CD4-positive, alpha-beta T cell treated with Interleukin-17A for 1 hour (primary cell): ENCODE results near the gene EPAS1.

Source experiments
- DNase-seq: peaks from one replicate; pipeline ENCODE4 v3.0.0-alpha.2; 2020

EPAS1 gene

DNA sequence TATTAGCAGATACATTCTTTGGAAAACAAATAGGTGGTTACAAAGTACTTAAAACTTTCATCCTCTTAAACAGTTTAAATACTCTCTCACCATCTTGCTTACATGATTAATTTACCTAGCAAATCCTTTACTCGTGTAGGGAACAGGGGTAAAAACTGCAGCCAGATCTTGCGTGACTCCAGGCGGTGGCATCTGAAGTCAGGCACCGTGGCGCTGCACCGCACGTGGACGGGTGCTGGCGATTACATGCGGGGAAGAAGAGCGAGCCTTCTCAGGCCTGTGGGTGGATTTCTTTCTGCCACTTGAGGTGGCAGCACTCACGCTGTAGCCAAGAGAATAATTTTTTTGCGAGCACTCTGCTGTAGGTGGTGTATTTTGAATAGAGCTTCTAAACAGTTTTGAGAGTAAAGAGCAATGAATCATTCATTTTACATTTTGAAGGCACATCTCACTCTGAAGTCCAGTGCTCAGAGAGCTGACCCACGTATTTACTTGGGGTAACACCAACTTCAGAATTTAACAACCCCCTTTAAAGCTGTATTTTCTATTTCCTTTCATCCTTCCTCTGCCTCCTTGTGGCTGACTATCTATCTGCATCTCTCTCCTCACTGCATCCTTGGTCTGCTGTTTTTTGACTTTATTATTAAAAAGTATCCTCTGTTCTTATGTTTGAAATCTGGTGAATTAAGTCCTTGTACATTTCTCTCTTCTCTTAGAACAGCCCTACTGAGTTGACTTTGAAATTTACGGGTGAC is 68.9 kb downstream of the EPAS1 start:
- no peak for DNase-seq

DNA sequence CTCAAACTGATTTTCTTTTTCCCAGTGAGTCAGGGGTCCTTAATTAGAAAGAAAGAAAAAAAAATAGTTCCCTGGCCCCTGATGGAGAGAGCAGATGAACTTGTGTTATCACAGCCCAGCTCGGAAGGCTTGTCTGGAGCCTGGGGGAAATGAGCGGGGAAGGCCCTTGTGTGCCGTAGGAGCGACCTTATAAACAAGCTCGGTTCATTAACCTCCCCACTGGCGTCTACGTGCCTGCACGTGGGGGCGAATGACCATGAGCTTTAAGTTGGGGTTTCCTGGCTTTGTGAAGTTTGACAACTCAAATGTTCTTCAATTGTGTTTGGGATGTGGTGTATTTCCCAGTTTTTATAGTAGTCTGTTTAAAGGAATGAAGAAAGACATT is 69.5 kb downstream of the EPAS1 start:
- no peak for DNase-seq

DNA sequence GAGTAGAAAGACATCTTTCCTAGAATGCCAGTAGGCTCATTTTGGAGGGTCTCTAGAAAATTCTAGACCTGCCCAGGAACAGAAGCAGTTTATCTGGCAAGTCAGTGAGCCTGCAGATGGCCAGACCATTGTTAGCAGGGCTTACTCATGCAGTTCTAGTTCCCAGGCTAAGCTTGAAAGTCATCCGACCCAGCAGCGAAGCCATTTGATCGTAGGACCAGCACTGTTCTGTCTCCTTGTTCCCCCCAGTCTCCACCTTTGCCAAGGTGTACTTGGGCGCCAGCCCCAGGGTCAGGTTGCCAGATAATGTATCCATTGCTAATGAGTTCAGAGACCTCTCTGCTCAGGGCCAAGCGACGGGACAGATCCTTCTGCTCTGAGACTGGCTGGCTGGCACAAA is 70.1 kb downstream of the EPAS1 start:
- DNase-seq = no peak

DNA sequence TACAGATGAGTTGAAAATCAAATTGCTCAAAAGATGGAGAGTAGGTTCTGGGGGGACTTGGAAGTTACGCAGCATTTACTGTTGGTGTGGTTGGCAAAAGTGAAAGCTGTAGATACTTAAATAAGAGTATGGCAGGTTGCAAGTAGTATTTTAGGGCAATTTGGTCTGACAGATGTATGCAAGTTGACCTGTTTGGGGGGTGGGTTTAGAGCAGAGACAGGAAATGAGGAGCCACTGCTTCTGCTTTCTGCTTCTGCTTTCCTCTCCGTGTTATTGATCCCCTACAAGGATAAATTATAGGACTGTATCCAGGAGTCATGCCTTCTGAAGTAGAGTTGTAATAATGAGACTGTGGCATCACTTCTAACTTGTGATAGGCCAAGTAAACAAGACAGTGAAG is 71.2 kb downstream of the EPAS1 start:
- DNase-seq = no peak

DNA sequence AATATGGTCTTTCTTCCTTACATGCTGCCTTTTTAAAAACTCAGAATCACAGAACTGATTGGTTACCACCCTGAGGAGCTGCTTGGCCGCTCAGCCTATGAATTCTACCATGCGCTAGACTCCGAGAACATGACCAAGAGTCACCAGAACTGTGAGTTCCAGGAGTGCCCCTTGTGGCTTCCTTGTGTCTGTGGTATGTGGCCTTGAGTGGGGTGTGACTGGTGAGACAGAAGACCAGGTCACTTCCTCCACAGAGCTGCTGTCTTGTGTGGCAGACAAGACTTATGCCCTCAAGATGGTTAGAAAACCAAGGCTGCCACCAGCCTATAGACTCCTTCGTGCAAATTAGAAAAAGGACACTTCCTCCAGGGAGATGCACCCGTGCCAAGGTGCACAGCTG is 72.6 kb downstream of the EPAS1 start:
- DNase-seq = peak; percentile 33

DNA sequence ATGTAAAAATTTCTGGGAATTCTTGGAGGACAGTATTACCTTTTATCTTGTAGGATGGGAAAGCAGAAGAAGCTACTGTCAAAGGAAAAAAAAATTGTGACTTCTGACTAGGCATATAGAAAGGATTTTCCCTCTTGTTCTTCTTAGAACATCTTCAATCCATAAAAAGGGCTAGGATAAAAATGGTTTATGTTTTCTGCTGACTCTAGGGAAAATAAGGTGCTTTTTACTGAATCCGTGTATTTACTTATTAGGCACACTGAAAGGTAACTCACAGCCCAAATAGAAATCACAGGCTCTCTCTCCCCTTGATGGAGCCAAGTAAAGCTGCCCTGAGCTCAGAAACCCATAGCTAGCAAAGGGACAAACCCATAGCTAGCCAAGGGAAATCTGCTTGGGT is 74.6 kb downstream of the EPAS1 start:
- no peak for DNase-seq

DNA sequence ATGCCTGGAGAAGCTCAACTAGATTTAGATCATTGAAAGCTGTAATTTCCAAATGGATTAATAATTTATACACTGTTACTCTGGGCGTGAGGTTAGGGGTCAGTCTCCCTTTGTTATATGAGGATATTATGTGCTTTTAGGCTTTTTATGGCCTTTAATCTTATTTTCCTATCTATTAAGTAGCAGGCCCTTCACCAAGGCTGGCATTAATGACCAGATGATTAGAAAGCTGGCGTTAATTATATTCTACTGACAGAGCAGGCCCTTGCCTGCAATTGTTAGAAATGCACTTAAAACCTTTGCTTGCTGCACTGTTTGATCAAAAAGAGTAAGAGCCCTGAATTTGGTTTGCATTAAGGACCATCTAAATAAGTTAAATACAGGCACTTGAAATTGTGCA is 75.3 kb downstream of the EPAS1 start:
- no peak for DNase-seq

DNA sequence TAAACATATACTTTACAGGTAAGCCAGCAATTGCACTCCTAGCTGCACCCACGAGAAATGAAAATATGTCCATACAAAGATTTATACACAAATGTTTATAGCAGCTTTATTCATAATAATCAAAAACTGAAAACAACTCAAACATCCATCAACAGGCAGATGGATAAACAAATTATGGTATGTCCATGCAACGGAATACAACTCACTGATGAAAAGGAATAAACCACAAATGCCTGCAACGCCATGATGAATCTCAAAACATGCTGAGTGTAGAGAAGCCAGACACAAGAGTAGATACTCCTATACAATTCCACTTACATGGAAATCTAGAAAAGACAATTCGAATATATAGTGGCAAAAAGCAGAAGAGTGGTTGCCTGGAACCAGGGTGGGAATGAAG is 76.0 kb downstream of the EPAS1 start:
- no peak for DNase-seq

DNA sequence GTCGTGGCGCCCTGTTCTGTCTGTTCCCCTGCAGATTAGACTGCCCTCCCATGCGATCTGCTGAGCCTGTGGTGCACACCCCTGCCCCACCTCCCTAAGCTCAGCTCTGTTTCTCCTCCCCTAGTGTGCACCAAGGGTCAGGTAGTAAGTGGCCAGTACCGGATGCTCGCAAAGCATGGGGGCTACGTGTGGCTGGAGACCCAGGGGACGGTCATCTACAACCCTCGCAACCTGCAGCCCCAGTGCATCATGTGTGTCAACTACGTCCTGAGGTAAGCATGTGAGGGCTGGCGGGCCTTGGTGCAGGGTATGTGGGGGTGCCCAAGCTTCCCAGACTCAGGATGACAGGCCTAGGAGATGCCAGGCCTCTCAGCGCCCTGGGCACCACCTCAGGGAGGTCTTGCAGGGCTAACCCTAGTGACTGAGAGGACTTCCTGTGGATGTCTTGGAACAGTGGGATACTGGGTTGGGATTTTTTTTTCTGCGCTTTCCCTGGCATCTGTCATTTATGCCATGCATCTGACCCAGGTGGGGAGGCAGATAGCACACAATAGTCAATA is 78.4 kb downstream of the EPAS1 start:
- DNase-seq = no peak

DNA sequence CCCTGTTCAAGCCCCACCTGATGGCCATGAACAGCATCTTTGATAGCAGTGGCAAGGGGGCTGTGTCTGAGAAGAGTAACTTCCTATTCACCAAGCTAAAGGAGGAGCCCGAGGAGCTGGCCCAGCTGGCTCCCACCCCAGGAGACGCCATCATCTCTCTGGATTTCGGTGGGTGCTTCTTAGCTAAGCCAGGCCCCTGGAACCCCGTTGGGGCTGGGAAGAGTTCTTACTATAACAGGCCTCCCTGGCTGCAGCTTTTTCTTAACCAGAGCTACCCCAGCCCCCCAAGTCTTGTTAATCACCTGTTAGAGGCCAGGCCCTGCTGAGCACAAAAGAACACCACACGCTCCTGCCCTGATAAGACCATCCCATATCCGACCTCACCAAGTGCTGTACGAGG is 79.4 kb downstream of the EPAS1 start:
- no peak for DNase-seq

DNA sequence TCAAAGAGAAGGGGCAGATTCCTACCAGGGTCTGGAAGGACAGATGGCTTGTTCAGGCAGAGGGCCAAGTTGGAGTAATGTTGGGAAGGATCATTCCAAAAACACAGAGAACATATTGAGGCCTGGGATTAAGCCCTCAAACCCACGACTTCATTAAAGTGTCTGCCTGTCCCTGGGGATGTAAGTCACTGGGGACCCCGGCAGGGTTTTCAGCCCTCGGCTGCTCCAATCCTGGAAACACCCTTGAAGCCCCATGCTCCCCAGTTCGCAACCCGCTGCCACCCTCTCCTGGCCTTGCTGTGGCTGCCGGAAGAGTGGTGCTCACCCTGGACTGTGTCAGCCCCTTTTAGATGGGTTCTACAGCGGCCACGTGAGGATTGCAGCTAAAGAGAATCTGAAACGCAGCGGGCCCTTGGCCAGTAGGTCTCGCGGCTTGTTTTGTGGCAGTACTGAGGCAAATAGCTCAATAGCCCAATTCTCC is 79.9 kb downstream of the EPAS1 start:
- DNase-seq = no peak

DNA sequence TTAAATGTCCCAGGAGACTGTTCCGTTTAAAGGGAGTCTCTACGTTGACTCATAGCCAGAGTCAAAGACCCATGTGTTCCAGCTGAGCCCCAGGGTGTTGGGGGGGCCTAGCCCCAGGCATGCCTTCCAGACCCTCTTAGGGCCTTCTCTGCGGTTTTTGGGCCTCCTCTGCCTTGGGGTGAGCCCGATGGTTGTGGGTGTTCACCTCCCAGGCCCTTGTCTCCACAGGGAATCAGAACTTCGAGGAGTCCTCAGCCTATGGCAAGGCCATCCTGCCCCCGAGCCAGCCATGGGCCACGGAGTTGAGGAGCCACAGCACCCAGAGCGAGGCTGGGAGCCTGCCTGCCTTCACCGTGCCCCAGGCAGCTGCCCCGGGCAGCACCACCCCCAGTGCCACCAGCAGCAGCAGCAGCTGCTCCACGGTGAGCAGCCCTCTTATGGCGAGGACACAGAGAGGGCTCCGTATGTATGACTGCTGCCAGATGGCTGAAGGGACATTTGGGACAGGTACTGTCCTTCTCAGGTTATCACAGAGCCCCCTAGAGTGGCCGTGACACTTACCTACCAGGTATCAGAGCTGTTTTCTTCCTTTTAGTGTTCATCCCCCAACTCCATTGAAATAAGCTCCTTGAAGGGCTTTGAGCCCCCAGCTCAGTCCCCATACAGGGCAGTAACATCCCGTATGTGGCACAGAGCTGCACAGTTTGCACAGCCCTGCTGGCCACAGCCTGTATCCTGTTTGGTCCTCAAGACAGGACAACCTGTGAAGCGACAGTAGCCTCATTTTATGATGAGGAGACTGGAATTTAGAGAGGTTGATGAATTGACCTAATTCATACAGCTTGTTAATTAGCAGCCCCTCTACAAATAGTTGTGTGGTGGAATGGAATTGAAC is 80.7 kb downstream of the EPAS1 start:
- DNase-seq = no peak

DNA sequence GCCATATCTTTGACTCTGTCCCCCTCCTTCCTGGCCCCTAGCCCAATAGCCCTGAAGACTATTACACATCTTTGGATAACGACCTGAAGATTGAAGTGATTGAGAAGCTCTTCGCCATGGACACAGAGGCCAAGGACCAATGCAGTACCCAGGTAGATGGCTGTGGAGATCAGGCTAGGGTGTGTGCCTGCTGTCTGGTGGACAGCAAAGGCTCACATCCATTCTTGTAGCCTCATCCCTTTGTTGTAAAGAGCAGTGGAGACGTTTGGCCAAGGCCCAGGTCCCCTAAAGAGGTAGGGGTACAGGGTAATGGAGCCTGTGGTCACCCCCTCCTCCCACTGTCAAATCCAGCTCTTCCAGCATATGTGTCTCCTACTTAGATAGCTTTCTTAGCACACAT is 81.4 kb downstream of the EPAS1 start:
- no peak for DNase-seq

DNA sequence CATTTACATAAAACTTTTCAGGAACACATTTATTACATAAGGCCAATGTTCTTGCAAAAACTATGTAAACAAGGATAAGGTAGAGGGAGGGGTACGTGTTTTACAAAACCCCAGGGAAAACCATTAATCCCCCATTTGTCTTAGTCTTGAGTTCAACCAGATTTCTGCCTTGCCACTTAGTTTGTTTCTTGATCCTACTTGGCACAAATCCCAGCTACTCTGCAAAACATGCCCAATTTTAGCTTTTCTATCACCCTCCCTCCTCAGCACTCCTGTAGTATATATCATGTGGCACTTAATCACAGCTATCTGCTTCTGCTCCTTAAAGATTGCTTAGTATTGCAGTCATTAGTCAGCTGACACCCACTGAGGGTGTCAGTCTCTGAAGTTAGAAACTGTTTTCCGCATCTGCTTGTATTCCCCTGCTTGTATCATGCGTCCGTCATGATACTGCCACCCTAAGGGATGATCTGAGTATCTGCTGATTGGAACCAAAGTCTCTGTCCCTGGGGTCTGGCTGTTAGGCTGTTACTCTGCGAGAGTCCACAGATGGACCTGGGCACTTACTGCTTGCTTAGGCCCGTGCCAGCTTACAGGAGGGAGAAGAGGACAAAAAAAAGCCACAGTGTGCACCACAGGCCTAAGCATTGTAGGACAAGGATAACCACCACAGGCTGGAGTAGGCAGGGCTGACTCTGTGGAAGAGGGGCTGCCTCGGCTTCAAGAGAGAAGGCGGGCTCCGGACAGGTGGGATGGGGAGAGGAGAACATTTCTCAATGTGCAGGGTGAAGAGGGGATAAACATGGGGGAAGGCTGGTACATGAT is 82.2 kb downstream of the EPAS1 start:
- DNase-seq = no peak

DNA sequence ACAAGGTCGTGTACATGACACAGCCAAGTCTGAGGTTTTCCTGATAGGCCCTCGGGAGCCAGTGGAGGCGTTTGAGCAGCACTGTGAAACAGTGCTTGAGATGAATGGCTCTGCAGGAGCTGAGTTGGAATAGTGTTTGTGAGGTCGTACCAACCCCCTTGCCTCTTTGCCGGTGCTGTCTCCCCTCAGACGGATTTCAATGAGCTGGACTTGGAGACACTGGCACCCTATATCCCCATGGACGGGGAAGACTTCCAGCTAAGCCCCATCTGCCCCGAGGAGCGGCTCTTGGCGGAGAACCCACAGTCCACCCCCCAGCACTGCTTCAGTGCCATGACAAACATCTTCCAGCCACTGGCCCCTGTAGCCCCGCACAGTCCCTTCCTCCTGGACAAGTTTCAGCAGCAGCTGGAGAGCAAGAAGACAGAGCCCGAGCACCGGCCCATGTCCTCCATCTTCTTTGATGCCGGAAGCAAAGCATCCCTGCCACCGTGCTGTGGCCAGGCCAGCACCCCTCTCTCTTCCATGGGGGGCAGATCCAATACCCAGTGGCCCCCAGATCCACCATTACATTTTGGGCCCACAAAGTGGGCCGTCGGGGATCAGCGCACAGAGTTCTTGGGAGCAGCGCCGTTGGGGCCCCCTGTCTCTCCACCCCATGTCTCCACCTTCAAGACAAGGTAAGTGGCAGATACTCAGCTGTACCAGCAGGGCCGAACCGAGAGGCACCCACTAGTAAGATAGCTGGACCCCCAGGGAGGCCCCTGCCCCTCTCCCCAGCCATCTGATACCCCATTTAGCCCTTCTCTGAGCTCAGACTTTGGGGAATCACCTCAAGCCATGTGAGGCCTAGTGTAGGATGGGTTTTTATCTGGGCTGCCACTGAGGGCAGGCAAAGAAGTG is 83.1 kb downstream of the EPAS1 start:
- no peak for DNase-seq

DNA sequence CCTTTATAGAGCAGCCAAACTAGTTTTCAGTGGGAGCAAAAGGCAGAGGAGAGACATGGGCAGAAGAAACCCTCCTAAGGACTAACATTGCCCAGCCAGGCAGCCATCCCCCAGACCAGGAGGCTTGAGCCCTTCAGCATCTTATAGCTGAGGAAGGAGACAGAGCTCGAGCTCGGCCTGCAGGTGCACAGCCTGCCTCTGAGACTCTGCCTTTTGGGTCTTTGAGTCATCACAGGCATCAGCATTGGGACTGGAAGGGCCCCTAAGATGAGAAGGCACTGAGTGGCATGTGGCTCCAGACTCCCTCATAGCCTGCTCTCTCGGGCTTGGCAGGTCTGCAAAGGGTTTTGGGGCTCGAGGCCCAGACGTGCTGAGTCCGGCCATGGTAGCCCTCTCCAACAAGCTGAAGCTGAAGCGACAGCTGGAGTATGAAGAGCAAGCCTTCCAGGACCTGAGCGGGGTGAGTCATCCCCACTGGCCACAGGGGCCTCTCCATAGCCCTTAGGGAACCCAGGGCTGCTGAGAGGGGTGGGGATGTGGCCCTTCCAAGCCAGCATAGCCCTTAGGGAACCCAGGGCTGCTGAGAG is 84.1 kb downstream of the EPAS1 start:
- DNase-seq = no peak

DNA sequence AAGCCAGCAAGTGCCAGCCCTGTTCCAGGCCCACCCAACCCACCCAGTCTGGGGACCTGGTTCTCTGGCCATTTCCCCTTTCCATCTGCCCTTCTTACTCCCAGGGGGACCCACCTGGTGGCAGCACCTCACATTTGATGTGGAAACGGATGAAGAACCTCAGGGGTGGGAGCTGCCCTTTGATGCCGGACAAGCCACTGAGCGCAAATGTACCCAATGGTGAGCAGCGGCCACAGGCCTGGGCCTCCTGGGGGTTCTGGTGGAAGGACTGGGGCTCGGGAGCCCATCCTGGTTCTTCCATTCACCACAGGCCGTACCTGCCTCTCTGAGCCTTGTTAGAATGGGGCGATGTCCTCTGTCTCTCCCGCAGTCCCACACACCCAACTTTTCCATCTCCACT is 84.7 kb downstream of the EPAS1 start:
- DNase-seq = no peak

DNA sequence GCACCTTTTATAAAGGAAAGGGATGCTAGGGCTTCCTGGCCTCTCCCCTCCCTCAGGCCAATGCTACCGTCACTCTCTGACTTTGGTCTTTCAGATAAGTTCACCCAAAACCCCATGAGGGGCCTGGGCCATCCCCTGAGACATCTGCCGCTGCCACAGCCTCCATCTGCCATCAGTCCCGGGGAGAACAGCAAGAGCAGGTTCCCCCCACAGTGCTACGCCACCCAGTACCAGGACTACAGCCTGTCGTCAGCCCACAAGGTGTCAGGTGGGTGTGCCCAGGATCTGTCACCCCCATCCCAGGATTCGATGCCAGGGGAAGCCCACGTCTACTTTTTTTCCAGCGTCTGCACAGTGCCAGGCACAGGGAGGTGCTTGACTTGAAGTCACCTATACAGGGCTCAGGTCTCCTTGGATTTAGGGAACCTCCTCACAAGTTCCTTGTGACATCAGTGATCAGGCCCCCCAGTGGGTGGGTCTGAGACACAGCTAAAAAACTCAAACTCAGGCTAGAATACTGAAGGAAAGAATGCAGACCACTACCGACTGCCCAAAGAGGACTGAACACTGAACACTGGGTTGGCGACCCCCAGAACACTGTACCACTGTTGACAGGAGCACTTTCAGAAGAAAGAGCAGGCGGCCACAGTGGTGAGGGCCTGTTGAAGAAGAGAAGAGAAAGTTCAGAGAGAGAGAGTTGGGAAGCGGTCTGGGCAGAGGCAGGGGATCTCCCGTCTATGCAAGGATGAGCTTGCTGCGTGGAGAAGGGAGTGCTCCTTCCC is 85.3 kb downstream of the EPAS1 start:
- no peak for DNase-seq

DNA sequence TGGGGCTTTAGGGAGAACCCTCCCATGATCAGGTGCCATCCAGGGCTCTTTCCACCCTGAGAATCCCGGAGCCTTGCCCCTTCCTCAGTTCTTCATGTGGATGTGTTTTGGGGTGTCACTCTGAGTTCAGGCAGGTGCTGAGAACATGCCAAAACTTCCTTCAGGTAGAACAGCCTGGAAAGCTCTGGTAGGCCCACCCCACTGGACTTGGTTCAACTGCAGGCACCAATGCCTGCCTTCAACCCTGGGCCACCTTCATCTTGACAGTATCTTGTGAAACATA is 85.8 kb downstream of the EPAS1 start:
- DNase-seq = no peak

DNA sequence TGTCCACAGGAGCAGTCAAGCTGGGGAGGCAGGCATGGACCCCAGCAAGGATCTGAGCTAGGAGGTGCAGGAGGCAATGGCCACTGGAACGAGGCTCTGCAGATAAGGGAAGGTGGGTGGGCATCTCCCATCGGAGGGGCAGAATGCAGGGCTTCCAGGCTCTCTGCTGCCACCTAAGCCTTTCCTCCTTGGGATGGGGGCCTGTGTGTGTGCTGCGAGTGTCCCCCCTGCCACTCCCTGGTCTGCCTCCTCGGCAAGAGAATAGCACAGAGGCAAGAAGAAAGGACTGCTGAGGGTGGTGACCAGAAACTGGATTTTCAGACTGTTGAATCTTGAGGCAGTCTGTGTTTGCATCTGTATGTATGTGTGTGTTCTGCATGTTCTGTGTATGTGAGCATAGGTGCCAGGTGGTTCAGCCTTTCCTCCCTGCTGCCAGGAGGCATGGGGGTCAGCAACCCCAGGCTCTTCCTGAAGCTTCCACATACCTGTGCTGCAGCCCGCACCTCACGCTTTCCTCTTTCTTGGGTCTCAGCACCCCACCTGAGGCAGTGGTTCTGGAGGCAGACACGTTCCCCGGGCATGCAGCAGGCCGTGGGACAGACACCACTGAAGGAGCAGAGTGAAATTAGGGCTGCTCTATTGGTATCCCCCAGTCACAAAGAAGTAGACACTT is 86.7 kb downstream of the EPAS1 start:
- DNase-seq = no peak

DNA sequence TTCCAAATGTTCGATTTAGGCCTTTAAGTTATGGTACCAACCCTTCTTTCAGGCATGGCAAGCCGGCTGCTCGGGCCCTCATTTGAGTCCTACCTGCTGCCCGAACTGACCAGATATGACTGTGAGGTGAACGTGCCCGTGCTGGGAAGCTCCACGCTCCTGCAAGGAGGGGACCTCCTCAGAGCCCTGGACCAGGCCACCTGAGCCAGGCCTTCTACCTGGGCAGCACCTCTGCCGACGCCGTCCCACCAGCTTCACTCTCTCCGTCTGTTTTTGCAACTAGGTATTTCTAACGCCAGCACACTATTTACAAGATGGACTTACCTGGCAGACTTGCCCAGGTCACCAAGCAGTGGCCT is 87.2 kb downstream of the EPAS1 start:
- DNase-seq = no peak
